DND-41 (cell line): ENCODE measurements around the gene RAD51B.

ENCODE experiments used
- ATAC-seq: fragments of 200-7000 bp; cut with Tn5 transposase; 3 replicates; pipeline ENCODE4 v1.9.1; 2021; ENCODE audit warnings: low read depth; ENCODE audit not compliant: insufficient read depth
- DNase-seq: peaks from one replicate; pipeline ENCODE4 v3.0.0-alpha.2; 2020
- H2AFZ ChIP-seq: 2 replicates; pipeline ENCODE4 v1.6.0; 2012; ENCODE audit warnings: low read depth, low read length
- H3K27ac ChIP-seq: 2 replicates; pipeline ENCODE4 v1.5.1; 2012; ENCODE audit warnings: low read length, inconsistent platforms
- H3K27me3 ChIP-seq: fragments of 200-600 bp; sonication (generic); 2 replicates; pipeline ENCODE4 v1.6.0; 2012; ENCODE audit warnings: low read length, mild to moderate bottlenecking, inconsistent platforms; ENCODE audit not compliant: insufficient read depth, poor library complexity
- H3K36me3 ChIP-seq: 2 replicates; pipeline ENCODE4 v1.5.1; 2012; ENCODE audit warnings: low read length, inconsistent platforms; ENCODE audit not compliant: insufficient read depth
- H3K4me1 ChIP-seq: 2 replicates; pipeline ENCODE4 v1.5.1; 2012; ENCODE audit warnings: mild to moderate bottlenecking, low read length; ENCODE audit not compliant: insufficient read depth
- H3K4me2 ChIP-seq: 2 replicates; pipeline ENCODE4 v1.6.0; 2012; ENCODE audit warnings: mild to moderate bottlenecking, moderate library complexity, low read length, inconsistent platforms; ENCODE audit not compliant: insufficient read depth
- H3K4me3 ChIP-seq, 2 experiments: fragments of 200-600 bp in 1 of 2; shearing (Covaris generic) in 1 of 2; 2 replicates each; pipeline ENCODE4 v1.5.1; 2012 to 2016; ENCODE audit warnings: inconsistent platforms in 2 of 2, low read length in 2 of 2, mild to moderate bottlenecking in 2 of 2, low read depth in 1 of 2, moderate library complexity in 1 of 2
- H3K79me2 ChIP-seq: 2 replicates; pipeline ENCODE4 v1.6.0; 2012; ENCODE audit warnings: low read length, inconsistent platforms; ENCODE audit not compliant: insufficient read depth
- H3K9ac ChIP-seq: 2 replicates; pipeline ENCODE4 v1.6.0; 2012; ENCODE audit warnings: low read depth, mild to moderate bottlenecking, inconsistent platforms, low read length, moderate library complexity
- H3K9me3 ChIP-seq: 2 replicates; pipeline ENCODE4 v1.5.1; 2012; ENCODE audit warnings: low read length, moderate library complexity, mild to moderate bottlenecking, inconsistent platforms; ENCODE audit not compliant: insufficient read depth, severe bottlenecking
- H4K20me1 ChIP-seq: 2 replicates; pipeline ENCODE4 v1.6.0; 2012; ENCODE audit warnings: low read length; ENCODE audit not compliant: insufficient read depth
- EZH2 ChIP-seq: IDR thresholded peaks from 3 replicates; pipeline ENCODE4 v1.6.1; 2012; ENCODE audit warnings: borderline replicate concordance, low read depth, mild to moderate bottlenecking, moderate library complexity, low read length, inconsistent platforms; ENCODE audit not compliant: severe bottlenecking
- TF ChIP-seq, protein P1 (sequence below): IDR thresholded peaks from 2 replicates; pipeline ENCODE4 v1.5.1; 2012; ENCODE audit warnings: borderline replicate concordance, low read length, moderate library complexity, mild to moderate bottlenecking; ENCODE audit not compliant: poor library complexity, severe bottlenecking; ENCODE audit errors: extremely low read depth

The RAD51B gene

DNA sequence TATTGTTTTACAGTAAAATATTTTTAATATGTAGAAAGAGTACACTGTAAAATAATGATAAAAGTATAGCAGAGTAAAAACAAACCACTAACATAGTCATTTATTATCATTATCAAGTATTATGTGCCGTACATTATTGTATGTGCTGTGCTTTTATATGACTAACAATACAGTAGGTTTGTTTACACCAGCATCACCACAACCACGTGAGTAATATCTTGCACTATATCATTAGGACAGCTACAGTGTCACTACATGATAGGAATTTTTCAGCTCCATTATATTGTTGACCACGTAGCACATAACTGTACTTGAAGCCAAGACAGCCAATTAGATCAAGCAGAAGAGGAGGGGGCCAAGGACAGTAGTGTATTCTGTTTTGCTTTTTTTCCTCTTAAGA lies 415.4 kb downstream of the RAD51B start:
- H3K27me3 ChIP-seq, result no peaks in the 10 kb centered on the region
- TF ChIP-seq, protein P1, sequence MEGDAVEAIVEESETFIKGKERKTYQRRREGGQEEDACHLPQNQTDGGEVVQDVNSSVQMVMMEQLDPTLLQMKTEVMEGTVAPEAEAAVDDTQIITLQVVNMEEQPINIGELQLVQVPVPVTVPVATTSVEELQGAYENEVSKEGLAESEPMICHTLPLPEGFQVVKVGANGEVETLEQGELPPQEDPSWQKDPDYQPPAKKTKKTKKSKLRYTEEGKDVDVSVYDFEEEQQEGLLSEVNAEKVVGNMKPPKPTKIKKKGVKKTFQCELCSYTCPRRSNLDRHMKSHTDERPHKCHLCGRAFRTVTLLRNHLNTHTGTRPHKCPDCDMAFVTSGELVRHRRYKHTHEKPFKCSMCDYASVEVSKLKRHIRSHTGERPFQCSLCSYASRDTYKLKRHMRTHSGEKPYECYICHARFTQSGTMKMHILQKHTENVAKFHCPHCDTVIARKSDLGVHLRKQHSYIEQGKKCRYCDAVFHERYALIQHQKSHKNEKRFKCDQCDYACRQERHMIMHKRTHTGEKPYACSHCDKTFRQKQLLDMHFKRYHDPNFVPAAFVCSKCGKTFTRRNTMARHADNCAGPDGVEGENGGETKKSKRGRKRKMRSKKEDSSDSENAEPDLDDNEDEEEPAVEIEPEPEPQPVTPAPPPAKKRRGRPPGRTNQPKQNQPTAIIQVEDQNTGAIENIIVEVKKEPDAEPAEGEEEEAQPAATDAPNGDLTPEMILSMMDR, result no peak
- TF ChIP-seq EZH2, result no peak
- no peak overlapping the region for H3K4me3 ChIP-seq
- H4K20me1 ChIP-seq, result no peaks in the 10 kb centered on the region
- no peak overlapping the region for H3K4me2 ChIP-seq
- H3K9me3 ChIP-seq, result no peaks in the 10 kb centered on the region
- no peaks in the 10 kb centered on the region for H3K79me2 ChIP-seq
- no peak overlapping the region for H3K27ac ChIP-seq
- ATAC-seq (no peak), DNase-seq (no peak)
- no peak overlapping the region for H3K9ac ChIP-seq
- H2AFZ ChIP-seq, result no peak overlapping the region
- H3K36me3 ChIP-seq, result no peaks in the 10 kb centered on the region
- peaks cover 4% of the 10 kb centered on the region; the same call in 1 of the 2 replicates for H3K4me1 ChIP-seq

- H3K27me3 ChIP-seq, result no peaks in the 10 kb centered on the region
These were observed 417.2 kb downstream of the RAD51B start for GRCh38 chr14:68236582-68237458.

DNA sequence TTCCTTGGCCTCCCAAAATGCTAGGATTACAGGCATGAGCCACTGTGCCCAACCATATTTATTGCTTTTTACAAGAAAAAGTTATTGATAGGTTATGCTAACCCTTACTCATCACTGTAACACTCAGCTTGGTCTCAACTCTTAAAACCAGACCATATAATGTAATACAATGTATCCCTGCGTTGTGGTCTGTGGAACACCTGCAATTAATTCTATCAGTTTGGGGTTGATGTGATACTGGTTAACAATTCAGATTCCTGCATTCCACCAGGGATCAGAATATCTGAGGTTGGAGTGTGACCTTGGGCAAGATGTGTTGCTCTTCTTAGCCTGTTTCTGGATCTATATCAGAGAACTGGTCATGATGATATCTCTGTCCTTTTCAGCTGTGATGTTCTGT lies 419.0 kb downstream of the RAD51B start:
- H3K27ac ChIP-seq, result no peak overlapping the region
- no peaks in the 10 kb centered on the region for H3K9me3 ChIP-seq
- TF ChIP-seq, protein P1, result no peak
- H3K36me3 ChIP-seq, result no peaks in the 10 kb centered on the region
- no peaks in the 10 kb centered on the region for H4K20me1 ChIP-seq
- no peak overlapping the region for H3K4me2 ChIP-seq
- ATAC-seq (no peak), DNase-seq (no peak)
- H2AFZ ChIP-seq, result no peak overlapping the region
- H3K4me3 ChIP-seq, result no peak overlapping the region
- H3K27me3 ChIP-seq, result no peaks in the 10 kb centered on the region
- peaks cover 4% of the 10 kb centered on the region; the same call in 1 of the 2 replicates for H3K4me1 ChIP-seq
- no peak overlapping the region for H3K9ac ChIP-seq
- no peaks in the 10 kb centered on the region for H3K79me2 ChIP-seq

More at GRCh38 chr14:68236582-68237458, 417.2 kb downstream of the RAD51B start:
- Histone ChIP-seq H3K4me3 (no peak overlapping the region), H3K4me1 (peaks cover 4% of the 10 kb centered on the region; the same call in 1 of the 2 replicates), H3K4me2 (no peak overlapping the region), H4K20me1 (no peaks in the 10 kb centered on the region), H3K9ac (no peak overlapping the region), H3K36me3 (no peaks in the 10 kb centered on the region), H3K79me2 (no peaks in the 10 kb centered on the region), H3K9me3 (no peaks in the 10 kb centered on the region), H3K27ac (no peak overlapping the region), H2AFZ (no peak overlapping the region)
- TF ChIP-seq EZH2, result no peak
- TF ChIP-seq, protein P1, result no peak
- ATAC-seq (no peak), DNase-seq (no peak)
